ENCODE measurements around the gene DPP8.

Gene DPP8

DNA sequence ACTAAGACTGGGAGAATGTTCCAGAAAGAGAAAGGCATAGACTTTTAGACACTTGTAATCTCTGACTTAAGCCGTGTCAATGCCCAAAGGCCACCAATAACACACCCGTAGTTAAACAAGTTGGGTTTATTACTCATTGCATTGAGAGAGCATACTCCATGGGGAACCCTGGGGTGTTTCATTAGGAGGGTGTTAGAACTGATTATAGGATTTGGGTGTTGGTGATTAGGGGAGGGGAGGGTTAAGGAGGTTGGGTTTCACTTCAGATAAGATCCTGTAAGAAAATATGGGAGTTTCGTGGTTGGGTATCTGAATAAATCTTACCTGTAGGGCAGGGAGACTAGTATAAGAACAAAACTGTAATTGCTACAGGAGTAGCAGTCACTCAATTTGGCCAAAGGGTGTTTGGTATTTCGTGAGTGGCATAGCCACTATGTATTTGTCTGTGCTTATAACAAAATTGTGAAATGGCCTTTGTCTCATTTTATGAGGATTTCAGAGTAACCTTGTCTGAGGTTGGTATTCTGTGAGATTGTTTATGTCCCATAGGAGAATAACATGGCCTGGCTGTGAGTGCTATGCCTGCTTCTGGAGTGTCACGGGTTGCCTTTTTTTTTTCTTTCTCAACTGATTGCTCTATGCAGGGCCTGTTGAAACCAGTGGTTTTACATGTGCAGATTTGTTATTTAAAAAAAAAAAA is 15.7 kb upstream of the DPP8 start:
- H3K27ac Mint-ChIP-seq, result no peak overlapping the region
- no peak overlapping the region for H3K4me3 Mint-ChIP-seq
- H3K9me3 Mint-ChIP-seq, result no peaks in the 10 kb centered on the region
- no peak for ATAC-seq
- peaks cover 51% of the 10 kb centered on the region for H3K4me1 Mint-ChIP-seq
- H3K27me3 Mint-ChIP-seq, result no peaks in the 10 kb centered on the region
- H3K36me3 Mint-ChIP-seq, result no peaks in the 10 kb centered on the region

DNA sequence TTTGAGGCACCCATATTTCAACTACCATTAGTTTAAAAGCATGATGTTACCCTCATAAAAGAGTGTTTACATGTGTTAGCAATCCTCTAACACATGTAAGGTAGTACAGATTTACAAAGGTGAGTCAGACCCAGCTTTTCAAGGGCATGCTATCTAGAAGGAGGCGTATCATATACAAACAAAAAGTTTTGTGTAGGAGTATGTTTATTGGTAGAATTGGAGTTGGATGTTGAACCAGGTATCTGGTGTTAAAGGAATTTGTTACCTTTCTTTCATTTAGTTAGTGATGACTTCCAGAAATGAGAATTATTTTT is 15.2 kb upstream of the DPP8 start:
- no peaks in the 10 kb centered on the region for H3K27me3 Mint-ChIP-seq
- no peak for ATAC-seq
- H3K4me3 Mint-ChIP-seq, result no peak overlapping the region
- no peak overlapping the region for H3K27ac Mint-ChIP-seq
- H3K4me1 Mint-ChIP-seq, result peaks cover 47% of the 10 kb centered on the region
- H3K36me3 Mint-ChIP-seq, result no peaks in the 10 kb centered on the region
- H3K9me3 Mint-ChIP-seq, result no peaks in the 10 kb centered on the region

DNA sequence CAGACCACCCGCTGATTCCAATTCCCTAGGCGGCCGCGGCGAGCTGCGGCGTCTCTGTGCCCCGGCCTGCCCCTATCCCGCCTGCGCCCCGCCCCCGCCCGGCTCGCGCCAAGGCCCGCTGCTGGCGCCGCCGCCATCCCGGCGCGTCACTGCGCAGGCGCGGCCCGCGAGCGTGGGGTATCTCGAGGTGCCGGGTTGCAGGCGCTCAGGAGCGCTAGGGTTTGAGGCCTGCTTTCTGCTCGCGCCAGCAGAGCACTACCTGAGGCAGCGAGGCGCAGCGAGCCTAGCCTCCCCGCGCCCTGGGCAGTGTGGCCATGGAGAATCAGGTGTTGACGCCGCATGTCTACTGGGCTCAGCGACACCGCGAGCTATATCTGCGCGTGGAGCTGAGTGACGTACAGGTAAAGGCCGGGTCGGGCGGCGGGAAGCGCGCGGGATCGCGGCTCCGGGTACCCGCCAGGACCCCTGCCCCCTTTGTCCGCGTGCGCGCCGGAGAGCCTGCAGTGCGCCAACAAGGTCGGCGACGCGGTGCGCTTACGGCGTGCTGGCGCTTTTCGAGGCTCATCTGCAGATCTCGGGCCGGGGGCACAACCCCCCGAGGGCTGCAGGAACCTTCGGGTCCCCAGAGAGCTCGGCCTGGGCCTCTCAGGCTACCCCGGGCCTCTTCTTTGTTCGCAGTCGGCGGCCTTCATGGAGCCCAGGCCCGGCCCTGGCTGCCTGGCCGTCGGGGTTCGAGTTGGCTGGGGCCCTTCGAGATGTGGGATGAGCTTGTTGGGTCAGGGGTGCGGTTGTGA is 13.0 kb upstream of the DPP8 start, which contains the start of gene HACD3:
TSS of gene HACD3 (plus strand) at position 146 of the 794 bp plus-strand sequence. CDS start at position 315, 169 bp downstream.
- peaks cover 47% of the 10 kb centered on the region for H3K4me1 Mint-ChIP-seq
- peak within 1 kb of the TSS; percentile 73 for H3K27ac Mint-ChIP-seq
- H3K4me3 Mint-ChIP-seq, result peak within 1 kb of the TSS; percentile 86
- H3K36me3 Mint-ChIP-seq, result no peaks in the 10 kb centered on the region
- no peaks in the 10 kb centered on the region for H3K9me3 Mint-ChIP-seq
- no peaks in the 10 kb centered on the region for H3K27me3 Mint-ChIP-seq
- ATAC-seq, result peak; percentile 97

DNA sequence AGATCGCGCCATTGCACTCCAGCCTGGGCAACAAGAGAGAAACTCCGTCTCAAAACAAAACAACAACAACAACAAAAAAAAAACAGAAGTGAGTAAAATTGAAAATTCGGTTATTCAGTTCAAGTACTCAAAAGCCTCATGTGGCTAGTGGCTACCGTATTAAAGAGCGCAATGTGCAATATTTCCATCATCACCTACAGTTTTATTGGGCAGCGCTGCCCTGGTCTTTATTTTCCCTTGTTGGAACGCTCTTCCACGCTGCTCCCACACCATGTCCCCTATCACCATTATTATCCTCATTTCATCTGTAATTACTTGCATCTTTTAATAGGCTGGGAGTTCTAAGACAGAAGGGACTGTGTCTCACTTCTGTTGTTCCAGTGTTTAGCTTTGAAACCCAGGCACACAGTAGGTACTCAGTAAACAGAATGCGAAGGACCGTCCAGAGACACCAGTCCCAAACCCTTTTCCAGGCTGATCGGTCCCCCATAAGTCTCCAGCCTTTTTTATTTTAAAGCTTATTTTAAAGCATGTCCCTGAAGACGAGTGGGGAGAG is 12.4 kb upstream of the DPP8 start:
- peaks cover 43% of the 10 kb centered on the region for H3K4me1 Mint-ChIP-seq
- no peak for ATAC-seq
- H3K27me3 Mint-ChIP-seq, result no peaks in the 10 kb centered on the region
- H3K4me3 Mint-ChIP-seq, result peak overlapping the region; percentile 86
- H3K9me3 Mint-ChIP-seq, result no peaks in the 10 kb centered on the region
- H3K36me3 Mint-ChIP-seq, result no peaks in the 10 kb centered on the region
- peak overlapping the region; percentile 73 for H3K27ac Mint-ChIP-seq

DNA sequence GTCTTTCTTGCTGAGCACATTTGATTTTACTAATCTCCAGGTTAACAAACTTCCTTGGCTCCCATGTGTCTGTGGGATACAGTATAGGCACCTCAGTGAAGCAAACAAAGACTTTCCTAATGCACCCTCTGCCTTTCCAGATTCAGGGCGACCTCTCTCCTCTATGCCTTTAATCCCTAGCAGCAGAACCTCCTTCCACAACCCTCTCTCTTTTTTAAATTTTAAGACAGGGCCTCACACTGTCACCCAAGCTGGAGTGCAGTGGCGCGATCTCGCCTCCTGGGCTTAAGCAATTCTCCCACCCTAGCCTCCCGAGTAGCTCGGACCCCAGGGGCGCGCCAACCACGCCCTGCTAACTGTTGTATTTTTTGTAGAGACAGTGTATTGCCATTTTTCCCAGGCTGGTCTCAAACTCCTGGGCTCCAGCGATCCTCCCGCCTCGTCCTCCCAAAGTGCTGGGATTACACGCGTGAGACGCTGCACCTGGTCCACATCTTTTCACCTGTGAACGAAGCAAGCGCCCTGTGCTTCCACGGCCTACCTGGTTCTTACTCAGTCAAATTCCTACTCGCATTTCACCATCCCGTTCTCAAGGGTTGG is 11.1 kb upstream of the DPP8 start:
- no peaks in the 10 kb centered on the region for H3K36me3 Mint-ChIP-seq
- ATAC-seq, result no peak
- H3K27ac Mint-ChIP-seq, result no peak overlapping the region
- no peak overlapping the region for H3K4me3 Mint-ChIP-seq
- H3K9me3 Mint-ChIP-seq, result no peaks in the 10 kb centered on the region
- no peaks in the 10 kb centered on the region for H3K27me3 Mint-ChIP-seq
- peaks cover 32% of the 10 kb centered on the region for H3K4me1 Mint-ChIP-seq

DNA sequence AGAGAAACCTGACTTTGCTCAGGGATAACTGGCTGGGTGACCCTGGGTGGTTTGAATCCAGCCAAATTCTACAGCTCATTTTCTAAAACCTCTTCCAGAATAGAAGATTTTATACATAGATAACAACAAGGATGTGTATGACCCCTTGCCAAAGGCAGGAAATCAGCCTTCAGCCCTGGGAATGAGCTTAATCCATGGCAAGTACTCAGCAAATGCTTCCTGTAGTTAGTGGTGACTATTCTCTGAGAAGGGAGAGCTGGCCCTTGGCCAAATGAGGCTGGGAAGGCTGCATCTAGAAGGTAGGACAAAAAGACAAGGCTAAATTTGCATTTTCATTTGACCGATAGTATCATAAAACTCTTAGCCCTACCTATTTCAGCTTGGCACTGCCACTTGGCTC is 8.1 kb upstream of the DPP8 start:
- Mint-ChIP-seq H3K27ac (no peak overlapping the region), H3K4me3 (no peak overlapping the region), H3K9me3 (no peaks in the 10 kb centered on the region), H3K36me3 (no peaks in the 10 kb centered on the region), H3K27me3 (no peaks in the 10 kb centered on the region), H3K4me1 (peaks cover 13% of the 10 kb centered on the region)
- no peak for ATAC-seq

DNA sequence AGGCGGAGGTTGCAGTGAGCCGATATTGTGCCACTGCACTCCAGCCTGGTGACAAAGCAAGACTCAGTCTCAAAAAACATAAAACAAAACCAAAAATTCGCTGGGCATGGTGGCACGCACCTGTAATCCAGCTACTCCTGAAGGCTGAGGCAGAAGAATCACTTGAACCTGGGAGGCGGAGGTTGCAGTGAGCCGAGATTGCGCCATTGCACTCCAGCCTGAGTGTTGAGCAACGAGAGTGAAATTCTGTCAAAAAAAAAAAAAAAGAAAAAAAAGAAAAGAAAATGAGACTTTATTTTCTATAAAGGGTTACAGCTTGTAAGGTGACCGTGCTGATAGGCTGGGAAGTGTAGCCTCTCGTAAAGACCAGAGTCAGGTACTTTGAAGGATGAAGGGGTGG is 6.7 kb upstream of the DPP8 start:
- Mint-ChIP-seq H3K27me3 (no peaks in the 10 kb centered on the region), H3K4me1 (peaks cover 6% of the 10 kb centered on the region), H3K36me3 (no peaks in the 10 kb centered on the region), H3K4me3 (no peak overlapping the region), H3K9me3 (no peaks in the 10 kb centered on the region), H3K27ac (no peak overlapping the region)
- ATAC-seq, result no peak

DNA sequence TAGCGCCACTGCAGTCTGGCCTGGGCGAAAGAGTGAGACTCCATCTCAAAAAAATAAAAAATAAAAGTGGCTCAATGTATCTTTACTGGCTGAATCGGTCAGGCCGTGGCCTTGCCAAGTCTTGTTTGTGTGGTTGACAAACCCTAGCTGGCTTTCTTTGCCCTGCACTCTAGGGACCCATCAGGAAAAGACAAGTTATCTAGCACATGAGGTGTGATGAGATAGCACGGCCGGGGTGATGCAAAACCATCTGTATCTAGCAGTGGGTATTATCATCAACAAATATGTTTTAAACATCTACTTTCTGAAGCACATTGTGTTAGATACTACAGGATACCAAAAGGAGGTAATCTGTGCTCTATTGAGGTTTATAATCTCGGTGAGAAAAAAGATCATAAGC is 3.9 kb upstream of the DPP8 start:
- H3K27ac Mint-ChIP-seq, result no peak overlapping the region
- peaks cover 4% of the 10 kb centered on the region for H3K4me1 Mint-ChIP-seq
- H3K9me3 Mint-ChIP-seq, result no peaks in the 10 kb centered on the region
- ATAC-seq, result no peak
- no peaks in the 10 kb centered on the region for H3K36me3 Mint-ChIP-seq
- H3K4me3 Mint-ChIP-seq, result no peak overlapping the region
- no peaks in the 10 kb centered on the region for H3K27me3 Mint-ChIP-seq

DNA sequence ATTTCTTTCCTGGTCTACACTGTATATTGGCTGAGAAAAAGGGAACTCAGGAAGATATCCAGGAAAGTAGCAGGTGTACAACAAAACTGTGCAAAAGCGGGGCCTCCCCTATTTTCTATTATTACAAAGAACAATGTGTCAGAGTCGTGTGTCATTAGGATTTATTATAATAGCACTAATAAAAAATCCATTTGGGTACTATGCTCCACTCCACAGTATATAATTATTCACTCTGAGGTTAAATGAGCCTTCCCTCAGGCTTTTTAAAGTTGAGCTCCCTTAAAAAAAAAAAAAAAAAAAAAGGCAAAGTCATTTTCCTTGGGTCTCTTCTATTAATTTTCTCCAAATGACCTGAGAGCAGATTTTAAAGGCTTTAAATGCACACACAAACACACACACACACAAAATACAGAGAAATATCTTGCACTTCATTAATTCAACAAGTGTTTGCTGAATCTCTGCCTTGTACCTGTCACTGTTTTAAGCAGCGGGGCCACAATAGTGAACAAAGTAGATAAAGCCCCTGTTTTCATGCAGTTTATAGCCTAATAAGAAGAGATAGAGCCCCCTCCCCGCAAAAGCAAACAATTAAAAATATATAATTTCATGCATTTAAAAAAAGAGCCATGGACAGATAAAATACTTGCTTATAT is 1.3 kb upstream of the DPP8 start:
- peaks cover 14% of the 10 kb centered on the region for H3K4me1 Mint-ChIP-seq
- no peaks in the 10 kb centered on the region for H3K36me3 Mint-ChIP-seq
- H3K27me3 Mint-ChIP-seq, result no peaks in the 10 kb centered on the region
- no peak overlapping the region for H3K4me3 Mint-ChIP-seq
- no peak for ATAC-seq
- no peaks in the 10 kb centered on the region for H3K9me3 Mint-ChIP-seq
- no peak overlapping the region for H3K27ac Mint-ChIP-seq

DNA sequence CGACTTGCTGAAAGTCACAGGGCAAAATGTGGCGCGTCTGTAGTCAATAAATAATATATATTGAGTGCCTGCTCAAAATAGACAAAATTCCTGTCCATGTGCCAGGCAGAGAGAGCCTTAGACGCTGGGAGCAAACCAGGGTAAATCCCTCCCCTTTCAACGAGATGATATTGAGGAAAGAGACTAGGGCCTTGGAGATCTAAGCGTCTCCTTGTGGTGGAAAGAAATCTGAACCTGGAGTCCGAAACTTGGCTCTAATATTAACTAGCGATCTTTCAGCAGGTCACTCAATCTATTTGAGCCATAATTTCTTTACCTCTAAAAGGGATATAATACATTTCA is 348 bp upstream of the DPP8 start:
- Mint-ChIP-seq H3K9me3 (no peaks in the 10 kb centered on the region), H3K27me3 (no peaks in the 10 kb centered on the region), H3K36me3 (no peaks in the 10 kb centered on the region), H3K4me3 (peak overlapping the region; percentile 87), H3K27ac (peak overlapping the region; percentile 80), H3K4me1 (peaks cover 23% of the 10 kb centered on the region)
- ATAC-seq, result no peak

DNA sequence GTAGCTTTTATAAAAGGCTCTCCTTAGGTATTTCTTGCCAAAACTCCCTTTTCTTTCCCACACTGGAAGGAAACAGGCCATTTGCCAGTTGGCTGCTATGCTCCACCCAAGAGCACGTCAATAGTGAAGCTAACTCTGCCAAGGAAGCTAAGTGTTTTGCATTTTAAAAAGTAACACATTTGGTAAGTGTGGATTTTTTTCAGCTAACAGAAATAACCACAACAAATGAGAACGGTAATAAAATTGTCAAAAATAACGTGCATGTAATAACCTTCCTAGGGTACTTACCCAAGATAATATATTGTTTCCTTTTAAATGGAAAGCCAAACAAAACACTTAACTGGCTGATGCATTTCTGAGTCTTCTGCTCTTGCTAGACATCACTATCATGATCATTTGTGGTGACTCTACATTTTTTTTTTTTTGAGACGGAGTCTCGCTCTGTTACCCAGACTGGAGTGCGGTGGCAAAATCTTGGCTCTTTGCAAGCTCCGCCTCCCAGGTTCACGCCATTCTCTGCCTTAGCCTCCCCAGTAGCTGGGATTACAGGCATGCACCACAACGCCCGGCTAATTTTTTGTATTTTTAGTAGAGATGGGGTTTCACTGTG is 4.6 kb downstream of the DPP8 start:
- Mint-ChIP-seq H3K4me3 (no peak overlapping the region), H3K27me3 (no peaks in the 10 kb centered on the region), H3K4me1 (peaks cover 37% of the 10 kb centered on the region), H3K27ac (no peak overlapping the region), H3K36me3 (peaks cover 18% of the 10 kb centered on the region), H3K9me3 (no peaks in the 10 kb centered on the region)
- ATAC-seq, result no peak

DNA sequence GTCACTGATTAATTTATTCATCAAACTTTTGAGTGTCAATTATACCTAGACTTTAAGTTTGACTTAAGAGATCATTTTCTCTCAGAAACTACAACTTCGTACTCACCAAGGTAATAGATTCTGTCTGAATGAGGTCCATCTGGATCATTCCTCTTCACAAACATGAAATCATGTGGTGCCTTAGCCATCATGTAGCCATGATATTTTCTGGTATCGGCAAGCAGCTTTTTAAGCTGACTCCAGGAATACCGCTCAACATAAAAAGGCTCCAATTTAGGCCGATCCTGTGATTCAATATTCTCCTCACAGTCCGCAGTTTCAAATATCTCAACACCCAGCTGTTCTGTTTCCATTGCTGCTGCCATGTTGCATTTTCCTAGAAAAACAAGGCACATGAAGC is 5.3 kb downstream of the DPP8 start:
- Mint-ChIP-seq H3K9me3 (no peaks in the 10 kb centered on the region), H3K36me3 (peaks cover 18% of the 10 kb centered on the region), H3K4me1 (peaks cover 37% of the 10 kb centered on the region), H3K27ac (no peak overlapping the region), H3K27me3 (no peaks in the 10 kb centered on the region), H3K4me3 (no peak overlapping the region)
- no peak for ATAC-seq

DNA sequence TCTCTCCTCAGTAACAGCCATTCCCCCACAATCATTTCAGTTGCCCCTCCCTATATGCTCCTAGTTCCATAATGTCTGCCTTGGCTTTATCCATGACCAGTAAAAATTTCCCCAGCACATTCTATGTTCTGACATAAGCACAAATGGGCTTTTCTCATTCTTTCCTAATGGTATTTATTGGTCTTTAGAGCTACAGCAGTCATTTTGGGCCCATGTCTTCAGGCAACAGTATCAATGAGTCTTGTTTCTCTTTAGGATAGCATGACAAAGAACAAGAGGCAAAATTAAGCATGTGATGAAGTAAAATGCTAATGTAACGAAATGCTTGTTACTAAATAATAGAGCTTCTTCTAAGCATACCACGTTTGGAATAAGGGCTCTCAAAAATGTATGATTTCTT is 8.2 kb downstream of the DPP8 start:
- H3K36me3 Mint-ChIP-seq, result peaks cover 27% of the 10 kb centered on the region
- ATAC-seq, result no peak
- no peaks in the 10 kb centered on the region for H3K27me3 Mint-ChIP-seq
- no peak overlapping the region for H3K4me3 Mint-ChIP-seq
- H3K27ac Mint-ChIP-seq, result no peak overlapping the region
- peaks cover 24% of the 10 kb centered on the region for H3K4me1 Mint-ChIP-seq
- H3K9me3 Mint-ChIP-seq, result no peaks in the 10 kb centered on the region

DNA sequence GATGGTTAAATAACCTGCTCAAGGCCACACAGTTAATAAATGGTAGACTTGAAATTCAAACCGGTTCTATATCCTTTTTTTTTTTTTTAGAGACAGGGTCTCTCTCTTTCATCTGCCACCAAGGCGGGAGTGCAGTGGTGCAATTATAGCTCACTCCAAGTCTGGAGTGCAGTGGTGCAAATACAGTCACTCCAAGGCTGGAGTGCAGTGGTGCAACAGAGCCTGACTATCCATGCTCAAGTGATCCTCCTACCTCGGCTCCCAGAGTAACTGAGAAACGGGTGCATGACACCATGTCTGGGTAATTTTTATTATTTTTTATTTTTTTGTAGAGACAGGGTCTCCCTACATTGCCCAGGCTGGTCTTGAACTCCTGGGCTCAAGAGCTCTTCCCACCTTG is 23.4 kb downstream of the DPP8 start:
- Mint-ChIP-seq H3K36me3 (peaks cover 42% of the 10 kb centered on the region), H3K4me1 (no peaks in the 10 kb centered on the region), H3K27me3 (no peaks in the 10 kb centered on the region), H3K27ac (no peak overlapping the region), H3K9me3 (no peaks in the 10 kb centered on the region), H3K4me3 (no peak overlapping the region)
- ATAC-seq, result no peak

DNA sequence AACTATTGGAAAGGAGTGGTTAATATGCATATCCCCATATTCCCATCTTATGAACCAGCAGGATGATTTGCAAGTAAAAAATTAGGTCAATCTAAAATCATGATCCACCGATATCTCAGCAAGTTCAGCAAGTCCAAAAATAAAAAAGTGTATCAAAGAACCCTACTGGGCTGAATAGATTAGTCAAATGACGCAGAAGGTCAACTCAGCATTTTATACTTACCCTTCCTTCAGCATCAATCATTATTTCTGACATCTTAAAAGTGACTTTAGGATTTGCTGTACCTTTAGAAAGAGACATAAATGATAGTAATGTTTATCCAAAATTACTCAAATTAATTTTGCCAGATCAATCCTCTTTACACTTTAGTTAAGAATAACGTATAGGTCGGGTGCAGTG is 32.6 kb downstream of the DPP8 start:
- no peak overlapping the region for H3K4me3 Mint-ChIP-seq
- H3K27ac Mint-ChIP-seq, result no peak overlapping the region
- no peak for ATAC-seq
- no peaks in the 10 kb centered on the region for H3K4me1 Mint-ChIP-seq
- H3K27me3 Mint-ChIP-seq, result no peaks in the 10 kb centered on the region
- H3K36me3 Mint-ChIP-seq, result peaks cover 44% of the 10 kb centered on the region
- H3K9me3 Mint-ChIP-seq, result no peaks in the 10 kb centered on the region
